Measurements from ENCODE around the gene ZNF511.

GRCh38 chr10:133312016-133312768 is 3.5 kb downstream of the ZNF511 start:
- TF ChIP-seq CTCF (conservative IDR thresholded peaks at IDR 0.05 in 1 of 2, IDR thresholded peaks at IDR 0.05 in 1 of 2; ENCODE audit: extremely low read depth in 1 of 2, insufficient read depth in 1 of 2, low read depth in 1 of 2, low read length in 2 of 2), result no peak
- TF ChIP-seq EZH2 (IDR thresholded peaks at IDR 0.05; ENCODE audit: borderline replicate concordance, low read length), result no peak
